ENCODE measurements around the gene MITD1. TPM values are rescaled to one million over a fixed set of nuclear protein-coding genes. Genes with fewer than 3 reads are reported as not detected.
"Not testable (repeated sequence)": the region's sequence is repeated elsewhere in the genome, so short reads cannot be mapped to it uniquely, and the experiment has no call there.

The MITD1 gene
- total RNA-seq = 10 to 100 TPM; 18.2 to 19.4 TPM
- long read RNA-seq, partial matches to known transcripts = 2 of 6 reads
- long read RNA-seq, other reads (novel, unspliced or antisense) = 2 of 6 reads

DNA sequence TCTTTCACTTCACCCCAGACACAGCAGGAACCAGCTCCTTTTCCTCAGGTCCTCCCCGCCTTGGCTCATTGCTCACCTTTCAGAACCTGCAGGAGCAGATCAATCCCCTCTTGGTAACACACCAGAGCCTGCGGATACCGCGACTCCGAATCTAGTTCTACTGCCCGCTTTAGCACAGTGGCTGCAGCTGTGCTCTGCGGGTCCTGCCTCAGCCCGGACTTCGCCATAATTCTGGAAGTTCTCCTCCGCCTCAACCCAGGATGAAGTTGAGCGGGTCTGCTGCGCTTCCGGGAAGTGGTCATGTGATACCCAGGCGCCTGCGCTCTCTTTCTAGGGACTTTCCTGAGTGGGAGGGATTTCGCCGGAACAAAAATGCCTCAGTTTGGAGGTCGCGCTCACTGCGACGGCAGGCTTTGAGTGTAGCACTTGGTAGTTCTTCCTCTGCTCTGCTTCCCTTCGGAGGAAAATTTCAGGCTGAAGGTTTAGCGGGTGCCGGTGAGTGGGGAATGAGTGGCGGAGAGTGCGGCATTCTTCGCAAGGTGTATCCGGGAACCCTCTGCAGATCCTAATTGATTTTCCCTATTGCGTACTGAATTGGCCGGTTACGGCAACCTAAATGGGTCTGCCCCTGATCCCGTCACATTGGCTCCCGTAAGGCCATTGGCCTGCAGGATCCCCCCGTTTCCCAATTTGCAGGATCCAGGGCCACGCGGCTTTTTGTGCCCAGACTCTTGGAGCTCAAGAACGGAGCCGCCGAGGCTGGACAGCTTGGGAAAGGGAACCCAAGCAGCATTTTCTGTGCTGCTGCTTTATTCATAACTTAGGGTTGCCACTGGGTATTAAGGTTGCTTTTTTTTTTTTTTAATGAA is at the start of gene MITD1, which contains the start of gene MRPL30:
MITD1 (minus strand) TSS at position 304 of the 869 bp plus-strand sequence; CDS start at position 227, 77 bp downstream.
MRPL30 (plus strand) TSS at position 430 of the 869 bp plus-strand sequence. CDS start 5,020 bp downstream, outside the sequence.
- intact Hi-C loops (cut with DNase I, micrococcal nuclease) = loop anchor here in 1 of 2 donors (5.0 kb wide), 1 partner anchor 39 kb away; the partner anchor contains the start of gene C2orf15
- peak; percentile 98 for ATAC-seq

GRCh38 chr2:99217929-99218501 is 37.2 kb upstream of the MITD1 start:
- intact Hi-C loops (cut with DNase I, micrococcal nuclease) = no loop called here
- DNase-seq = peak in 1 of 2 donors; percentile 27
- peak; percentile 100 for ATAC-seq

More for the DNA sequence above, at the start of gene MITD1, which contains the start of gene MRPL30:
- DNase-seq = peak; percentile 90 to 93

GRCh38 chr2:99216096-99216495 is 35.2 kb upstream of the MITD1 start:
- no peak for DNase-seq
- intact Hi-C loops (cut with DNase I, micrococcal nuclease) = no loop called here

DNA sequence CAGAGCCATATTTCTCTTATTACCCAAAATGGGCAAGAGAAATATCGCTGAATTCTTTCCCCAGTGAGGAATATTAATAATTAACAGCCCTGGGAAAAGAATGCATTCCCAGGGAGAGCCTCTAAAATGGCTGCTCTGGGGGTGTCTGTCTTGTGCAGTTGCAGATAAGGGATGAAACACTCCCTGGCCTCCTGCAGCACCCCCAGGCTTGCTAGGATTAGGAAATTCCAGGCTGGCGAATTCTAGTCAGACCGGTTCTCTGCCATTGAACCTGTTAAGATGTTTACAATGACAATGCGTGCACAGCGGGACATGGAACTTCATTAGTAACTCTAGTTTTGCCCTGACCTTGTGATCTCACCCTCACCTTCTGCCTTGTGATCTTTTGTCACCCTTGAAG is 24.6 kb upstream of the MITD1 start:
- intact Hi-C loops (cut with DNase I, micrococcal nuclease) = no loop called here
- ATAC-seq = no peak
- DNase-seq = no peak

More at GRCh38 chr2:99216096-99216495, 35.2 kb upstream of the MITD1 start:
- ATAC-seq = no peak

- intact Hi-C loops (cut with DNase I, micrococcal nuclease) = no loop called here
- DNase-seq (no peak), ATAC-seq (no peak)
Observed at GRCh38 chr2:99201959-99202678, 21.3 kb upstream of the MITD1 start.

- intact Hi-C loops (cut with DNase I, micrococcal nuclease) = no loop called here
- ATAC-seq (no peak), DNase-seq (no peak)
Observed at GRCh38 chr2:99200076-99200800, 19.4 kb upstream of the MITD1 start.

- DNase-seq = no peak
- intact Hi-C loops (cut with DNase I, micrococcal nuclease) = no loop called here
- ATAC-seq = peak; percentile 84
Observed at GRCh38 chr2:99198103-99198841, 17.4 kb upstream of the MITD1 start.

DNA sequence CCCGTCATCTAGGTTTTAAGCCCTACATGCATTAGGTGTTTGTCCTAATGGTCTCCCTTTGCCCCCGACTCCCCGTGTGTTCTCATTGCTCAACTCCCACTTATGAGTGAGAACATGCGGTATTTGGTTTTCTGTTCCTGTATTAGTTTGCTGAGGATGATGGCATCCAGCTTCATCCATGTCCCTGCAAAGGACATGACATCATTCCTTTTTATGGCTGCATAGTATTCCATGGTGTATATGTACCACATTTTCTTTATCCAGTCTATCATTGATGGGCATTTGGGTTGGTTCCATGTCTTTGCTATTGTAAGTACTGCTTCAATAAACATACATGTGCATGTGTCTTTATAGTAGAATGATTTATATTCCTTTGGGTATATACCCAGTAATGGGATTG is 11.5 kb upstream of the MITD1 start:
- intact Hi-C loops (cut with DNase I, micrococcal nuclease); DNase-seq; ATAC-seq: not testable (repeated sequence)

DNA sequence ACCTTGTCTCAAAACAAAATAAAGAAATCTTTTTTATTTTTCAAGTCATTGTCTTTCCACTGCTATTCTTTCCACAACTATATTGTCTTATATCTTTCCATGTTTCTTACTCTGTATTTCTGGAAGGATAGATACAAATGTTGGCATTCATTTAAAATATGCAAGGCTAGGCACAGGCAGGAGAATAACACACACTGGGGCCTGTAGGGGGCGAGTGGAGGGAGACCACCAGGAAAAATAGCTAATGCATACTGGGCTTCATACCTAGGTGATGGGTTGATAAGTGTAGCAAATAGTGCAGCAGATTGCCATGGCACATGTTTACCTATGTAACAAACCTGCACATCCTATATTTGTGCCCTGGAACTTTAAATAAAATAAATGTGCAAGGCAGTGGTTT is 9.7 kb upstream of the MITD1 start:
- DNase-seq = no peak
- intact Hi-C loops (cut with DNase I, micrococcal nuclease) = no loop called here
- no peak for ATAC-seq

DNA sequence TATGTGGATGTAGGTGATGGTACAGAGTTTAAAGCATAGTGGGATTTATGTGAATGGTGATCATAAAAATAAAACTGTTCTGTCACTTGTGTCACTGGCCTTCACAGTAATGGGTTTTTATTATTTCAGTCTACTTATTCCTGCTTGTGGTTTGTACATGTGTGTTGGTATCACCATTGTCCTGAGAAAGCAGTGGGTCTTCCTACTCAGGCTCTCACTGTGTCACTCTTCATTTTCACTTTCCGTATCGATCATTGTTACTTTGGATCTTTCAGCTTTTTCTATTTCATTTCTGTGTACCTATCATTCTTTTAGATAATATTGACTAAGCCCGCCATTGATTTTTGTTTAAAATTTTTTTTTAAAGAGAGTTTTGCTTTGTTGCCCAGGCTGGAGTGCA is 7.5 kb upstream of the MITD1 start:
- ATAC-seq (no peak), DNase-seq (no peak)
- intact Hi-C loops (cut with DNase I, micrococcal nuclease) = no loop called here

- ATAC-seq (no peak), DNase-seq (no peak)
- intact Hi-C loops (cut with DNase I, micrococcal nuclease) = no loop called here
Observed at GRCh38 chr2:99187011-99187410, 6.2 kb upstream of the MITD1 start.

- ATAC-seq = no peak
- intact Hi-C loops (cut with DNase I, micrococcal nuclease) = loop anchor here in 1 of 2 donors (5.0 kb wide), 1 partner anchor 43 kb away; the partner anchor contains the start of gene C2orf15
Observed at GRCh38 chr2:99184811-99185210, 4.0 kb upstream of the MITD1 start.

GRCh38 chr2:99183025-99183424 is 2.2 kb upstream of the MITD1 start:
- intact Hi-C loops (cut with DNase I, micrococcal nuclease) = loop anchor here in 1 of 2 donors (5.0 kb wide), 1 partner anchor 41 kb away; the partner anchor contains the start of gene C2orf15
- DNase-seq = no peak

More at GRCh38 chr2:99184811-99185210, 4.0 kb upstream of the MITD1 start:
- no peak for DNase-seq

GRCh38 chr2:99181624-99182000 is 754 bp upstream of the MITD1 start:
- intact Hi-C loops (cut with DNase I, micrococcal nuclease) = loop anchor here in 1 of 2 donors (5.0 kb wide), 1 partner anchor 39 kb away; the partner anchor contains the start of gene C2orf15

More at GRCh38 chr2:99183025-99183424, 2.2 kb upstream of the MITD1 start:
- ATAC-seq = no peak

DNA sequence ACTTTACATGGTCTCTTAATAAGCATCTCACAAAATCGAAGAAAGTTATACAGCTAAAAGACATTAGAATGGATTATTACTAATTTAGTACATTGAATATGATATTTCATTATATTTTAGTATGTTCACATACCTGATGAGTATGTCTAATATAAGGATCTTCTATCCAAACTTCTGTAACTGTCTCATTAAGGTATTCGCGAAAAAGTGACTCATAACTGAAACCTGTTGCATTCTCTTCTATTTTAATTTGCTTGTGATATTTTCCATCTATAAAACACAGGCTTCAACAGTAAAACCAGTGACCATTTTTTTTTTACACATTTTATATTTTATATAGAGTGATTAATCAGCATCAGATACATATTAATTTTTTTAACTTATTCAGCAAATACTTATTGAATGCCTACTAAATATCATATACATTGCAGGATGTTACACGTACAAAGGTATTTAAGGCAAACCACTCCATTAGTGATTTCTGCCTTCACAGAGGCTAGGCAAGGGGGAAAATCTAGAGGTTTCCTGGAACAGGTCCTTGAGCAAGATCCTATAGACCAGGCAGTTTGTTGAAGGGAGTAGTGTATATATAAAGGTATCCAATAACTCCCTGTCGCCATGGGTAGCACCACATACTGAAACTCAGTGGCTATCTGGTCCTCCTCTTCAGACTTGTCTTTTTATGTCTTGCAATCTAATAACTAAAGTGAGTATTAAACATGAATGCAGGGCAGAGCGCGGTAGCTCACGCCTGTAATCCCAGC is 9.3 kb downstream of the MITD1 start:
- DNase-seq = no peak
- no peak for ATAC-seq
- intact Hi-C loops (cut with DNase I, micrococcal nuclease) = no loop called here

More at GRCh38 chr2:99181624-99182000, 754 bp upstream of the MITD1 start:
- no peak for DNase-seq
- no peak for ATAC-seq

DNA sequence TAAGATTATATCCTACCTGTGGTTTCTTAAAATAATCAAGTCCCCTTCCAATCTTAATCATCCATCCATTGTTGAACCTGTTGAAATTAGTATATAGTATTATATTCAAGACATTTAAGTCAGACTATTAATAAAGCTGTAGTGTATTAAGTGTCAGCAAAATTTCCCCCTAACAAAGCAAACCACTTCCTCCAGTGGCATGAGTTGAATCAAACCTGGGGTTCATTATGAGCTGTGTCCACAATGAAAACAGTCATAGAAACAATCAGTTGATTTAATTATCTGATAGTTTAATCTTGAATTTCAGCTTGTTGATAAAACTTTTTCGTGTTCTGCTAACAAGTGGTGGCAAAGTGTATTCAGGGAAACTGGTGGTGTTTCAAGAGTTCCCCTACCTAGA is 11.3 kb downstream of the MITD1 start:
- no peak for ATAC-seq
- intact Hi-C loops (cut with DNase I, micrococcal nuclease) = no loop called here
- DNase-seq = no peak

GRCh38 chr2:99166218-99166617 is 14.6 kb downstream of the MITD1 start:
- intact Hi-C loops (cut with DNase I, micrococcal nuclease) = no loop called here
- ATAC-seq = no peak
- no peak for DNase-seq

All from left colon (tissue), 2 donors.